NT2/D1 (cell line): ENCODE results near the gene GSTO2.
A peak's percentile ranks its signal among the peaks of the same experiment; 100 is the strongest.

Experiments
- DNase-seq: peaks from one replicate; pipeline ENCODE4 v3.0.0-alpha.2; 2011; ENCODE audit warnings: low read depth, low spot score
- H3K27me3 ChIP-seq: 2 replicates; pipeline ENCODE4 v1.6.0; 2011; ENCODE audit warnings: mild to moderate bottlenecking; ENCODE audit not compliant: insufficient read length, insufficient read depth
- H3K36me3 ChIP-seq: 2 replicates; pipeline ENCODE4 v1.6.1; 2011; ENCODE audit warnings: mild to moderate bottlenecking, low read length, mixed read lengths; ENCODE audit not compliant: insufficient read depth, insufficient read length
- H3K4me1 ChIP-seq: 2 replicates; pipeline ENCODE4 v1.5.1; 2011; ENCODE audit not compliant: insufficient read depth, insufficient read length
- H3K4me3 ChIP-seq: 2 replicates; pipeline ENCODE4 v1.5.1; 2011; ENCODE audit warnings: low read depth; ENCODE audit not compliant: insufficient read length
- H3K9ac ChIP-seq: 2 replicates; pipeline ENCODE4 v1.6.0; 2011; ENCODE audit warnings: low read depth; ENCODE audit not compliant: insufficient read length
- H3K9me3 ChIP-seq: 2 replicates; pipeline ENCODE4 v1.5.1; 2011; ENCODE audit warnings: mild to moderate bottlenecking, low read length; ENCODE audit not compliant: insufficient read depth
- SUZ12 ChIP-seq: IDR thresholded peaks from 2 replicates; pipeline ENCODE4 v1.6.1; 2011; ENCODE audit not compliant: insufficient read length, insufficient read depth; ENCODE audit errors: extremely low read depth
- YY1 ChIP-seq: IDR thresholded peaks from 2 replicates; pipeline ENCODE4 v1.6.1; 2011; ENCODE audit not compliant: insufficient read length, insufficient read depth
- ZNF274 ChIP-seq: IDR thresholded peaks from 2 replicates; pipeline ENCODE4 v1.6.1; 2011; ENCODE audit warnings: mild to moderate bottlenecking, low read depth, low read length

GSTO2 gene

GRCh38 chr10:104286939-104287338, 18.0 kb downstream of the GSTO2 start:
- no peaks in the 10 kb centered on the region for H3K9me3 ChIP-seq
- DNase-seq: no peak
- no peaks in the 10 kb centered on the region for H3K27me3 ChIP-seq
- no peak for TF ChIP-seq YY1
- TF ChIP-seq SUZ12: no peak
- no peak for TF ChIP-seq ZNF274
- H3K9ac ChIP-seq: no peak overlapping the region
- no peak overlapping the region for H3K4me3 ChIP-seq
- H3K4me1 ChIP-seq: peaks cover 2% of the 10 kb centered on the region
- no peaks in the 10 kb centered on the region for H3K36me3 ChIP-seq

GRCh38 chr10:104288355-104288754, 19.4 kb downstream of the GSTO2 start:
- Histone ChIP-seq H3K36me3 (no peaks in the 10 kb centered on the region), H3K9ac (no peak overlapping the region), H3K4me3 (no peak overlapping the region), H3K27me3 (no peaks in the 10 kb centered on the region), H3K9me3 (no peaks in the 10 kb centered on the region), H3K4me1 (peaks cover 2% of the 10 kb centered on the region)
- TF ChIP-seq YY1 (no peak), ZNF274 (no peak), SUZ12 (no peak)
- DNase-seq: no peak

GRCh38 chr10:104291439-104291951, 22.5 kb downstream of the GSTO2 start:
- no peak overlapping the region for H3K4me3 ChIP-seq
- TF ChIP-seq ZNF274: no peak
- no peak for TF ChIP-seq SUZ12
- no peak for TF ChIP-seq YY1
- DNase-seq: peak; percentile 64

GRCh38 chr10:104293011-104293410, 24.0 kb downstream of the GSTO2 start:
- peaks cover 2% of the 10 kb centered on the region for H3K4me1 ChIP-seq
- no peaks in the 10 kb centered on the region for H3K9me3 ChIP-seq
- H3K4me3 ChIP-seq: no peak overlapping the region
- no peaks in the 10 kb centered on the region for H3K27me3 ChIP-seq
- no peaks in the 10 kb centered on the region for H3K36me3 ChIP-seq
- TF ChIP-seq SUZ12: no peak
- TF ChIP-seq YY1: no peak
- no peak for TF ChIP-seq ZNF274
- H3K9ac ChIP-seq: no peak overlapping the region
- DNase-seq: no peak

More at GRCh38 chr10:104291439-104291951, 22.5 kb downstream of the GSTO2 start:
- H3K9ac ChIP-seq: no peak overlapping the region
- H3K9me3 ChIP-seq: no peaks in the 10 kb centered on the region
- H3K36me3 ChIP-seq: no peaks in the 10 kb centered on the region
- H3K27me3 ChIP-seq: no peaks in the 10 kb centered on the region
- peaks cover 2% of the 10 kb centered on the region for H3K4me1 ChIP-seq

GRCh38 chr10:104293781-104294321, 24.9 kb downstream of the GSTO2 start:
- Histone ChIP-seq H3K9ac (no peak overlapping the region), H3K4me1 (peaks cover 2% of the 10 kb centered on the region), H3K36me3 (no peaks in the 10 kb centered on the region), H3K4me3 (no peak overlapping the region), H3K9me3 (no peaks in the 10 kb centered on the region), H3K27me3 (no peaks in the 10 kb centered on the region)
- no peak for DNase-seq
- TF ChIP-seq SUZ12: no peak

- Histone ChIP-seq H3K9me3 (no peaks in the 10 kb centered on the region), H3K27me3 (no peaks in the 10 kb centered on the region), H3K36me3 (no peaks in the 10 kb centered on the region), H3K9ac (no peak overlapping the region), H3K4me3 (no peak overlapping the region), H3K4me1 (no peaks in the 10 kb centered on the region)
- DNase-seq: no peak
- no peak for TF ChIP-seq ZNF274
- no peak for TF ChIP-seq SUZ12
- TF ChIP-seq YY1: no peak
Observed at GRCh38 chr10:104296687-104297436, 27.9 kb downstream of the GSTO2 start.

- Histone ChIP-seq H3K9me3 (peaks cover 6% of the 10 kb centered on the region; the same call in 1 of the 2 replicates), H3K4me3 (no peak overlapping the region), H3K9ac (no peak overlapping the region), H3K27me3 (no peaks in the 10 kb centered on the region), H3K36me3 (no peaks in the 10 kb centered on the region), H3K4me1 (no peaks in the 10 kb centered on the region)
- no peak for DNase-seq
- TF ChIP-seq SUZ12 (no peak), ZNF274 (no peak), YY1 (no peak)
Observed at GRCh38 chr10:104297697-104298660, 29.0 kb downstream of the GSTO2 start.
